GM18861 (cell line): ENCODE results near the gene FBXO11.
A peak's percentile ranks its signal among the peaks of the same experiment; 100 is the strongest.
"Not testable (repeated sequence)": the region's sequence is repeated elsewhere in the genome, so short reads cannot be mapped to it uniquely, and the experiment has no call there.

Source experiments
- ATAC-seq: cut with Tn5 transposase; IDR thresholded peaks from one replicate; pipeline ENCODE4 v1.9.1; 2021; ENCODE audit not compliant: unreplicated experiment

Gene FBXO11

GRCh38 chr2:47899915-47900816, 6.1 kb downstream of the FBXO11 start:
- ATAC-seq: no peak

- peak; percentile 63 for ATAC-seq
These were observed 8.2 kb downstream of the FBXO11 start for GRCh38 chr2:47897883-47898731.

GRCh38 chr2:47897191-47897882, 9.0 kb downstream of the FBXO11 start:
- ATAC-seq: not testable (repeated sequence)

GRCh38 chr2:47896450-47896968, 9.8 kb downstream of the FBXO11 start:
- no peak for ATAC-seq

GRCh38 chr2:47893771-47894170, 12.5 kb downstream of the FBXO11 start:
- ATAC-seq: no peak

- no peak for ATAC-seq
These were observed 14.0 kb downstream of the FBXO11 start for GRCh38 chr2:47892338-47892730.

- no peak for ATAC-seq
These were observed 14.6 kb downstream of the FBXO11 start for GRCh38 chr2:47891369-47892337.

- no peak for ATAC-seq
These were observed 15.5 kb downstream of the FBXO11 start for GRCh38 chr2:47890711-47891368.

- no peak for ATAC-seq
These were observed 17.6 kb downstream of the FBXO11 start for GRCh38 chr2:47888581-47889280.

- ATAC-seq: no peak
These were observed 29.4 kb downstream of the FBXO11 start for GRCh38 chr2:47876912-47877311.

GRCh38 chr2:47872941-47873340, 33.4 kb downstream of the FBXO11 start:
- no peak for ATAC-seq

- no peak for ATAC-seq
These were observed 35.4 kb downstream of the FBXO11 start for GRCh38 chr2:47870641-47871540.

GRCh38 chr2:47869859-47870595, 36.3 kb downstream of the FBXO11 start:
- no peak for ATAC-seq

- no peak for ATAC-seq
These were observed 37.5 kb downstream of the FBXO11 start for GRCh38 chr2:47868611-47869352.

- ATAC-seq: no peak
These were observed 39.1 kb downstream of the FBXO11 start for GRCh38 chr2:47867205-47867604.

GRCh38 chr2:47864566-47864965, 41.7 kb downstream of the FBXO11 start:
- ATAC-seq: no peak
